Activated CD4-positive, alpha-beta memory T cell treated with anti-CD3 and anti-CD28 coated beads, Interleukin-2, amount 10 ng/mL, durations not matched to agents 7 days and 5 days (primary cell): ENCODE results near the gene TNIP1. TPM values are rescaled to one million over a fixed set of nuclear protein-coding genes. Genes with fewer than 3 reads are reported as not detected.

Source experiments
- CTCF ChIA-PET: fragments of 350-600 bp; sonication (Branson Sonifier 250); formaldehyde crosslinking; loops from one replicate; lab custom pipeline; 2021; ENCODE audit warnings: antibody characterized with exemption, inconsistent platforms; lab: Charles Lee
- POLR2A ChIA-PET: fragments of 350-600 bp; sonication (Branson Sonifier 250); formaldehyde crosslinking; loops from one replicate; lab custom pipeline; 2021; ENCODE audit warnings: antibody characterized with exemption; lab: Charles Lee
- DNase-seq: peaks from one replicate; pipeline ENCODE4 v3.0.0-alpha.2; 2020
- H3K27ac Mint-ChIP-seq: one replicate; pipeline ENCODE4 v1.8.0; 2021; ENCODE audit warnings: mild to moderate bottlenecking, mixed read lengths
- H3K27me3 Mint-ChIP-seq: one replicate; pipeline ENCODE4 v1.8.0; 2021; ENCODE audit warnings: mixed read lengths
- H3K36me3 Mint-ChIP-seq: one replicate; pipeline ENCODE4 v1.8.0; 2021; ENCODE audit warnings: low read depth, mixed read lengths
- H3K4me1 Mint-ChIP-seq: one replicate; pipeline ENCODE4 v1.8.0; 2021; ENCODE audit warnings: mixed read lengths
- H3K4me3 Mint-ChIP-seq: one replicate; pipeline ENCODE4 v1.8.0; 2021; ENCODE audit warnings: mild to moderate bottlenecking, mixed read lengths
- H3K9me3 Mint-ChIP-seq: one replicate; pipeline ENCODE4 v1.8.0; 2021; ENCODE audit warnings: mixed read lengths
- total RNA-seq, 2 experiments: library from RNA; stranded (reverse); gene quantifications; one replicate each; pipeline ENCODE4 v1.2.3, GENCODE V29; 2021

Gene TNIP1
- total RNA-seq, 2 experiments from 2014 or later: 188 to 201 TPM

DNA sequence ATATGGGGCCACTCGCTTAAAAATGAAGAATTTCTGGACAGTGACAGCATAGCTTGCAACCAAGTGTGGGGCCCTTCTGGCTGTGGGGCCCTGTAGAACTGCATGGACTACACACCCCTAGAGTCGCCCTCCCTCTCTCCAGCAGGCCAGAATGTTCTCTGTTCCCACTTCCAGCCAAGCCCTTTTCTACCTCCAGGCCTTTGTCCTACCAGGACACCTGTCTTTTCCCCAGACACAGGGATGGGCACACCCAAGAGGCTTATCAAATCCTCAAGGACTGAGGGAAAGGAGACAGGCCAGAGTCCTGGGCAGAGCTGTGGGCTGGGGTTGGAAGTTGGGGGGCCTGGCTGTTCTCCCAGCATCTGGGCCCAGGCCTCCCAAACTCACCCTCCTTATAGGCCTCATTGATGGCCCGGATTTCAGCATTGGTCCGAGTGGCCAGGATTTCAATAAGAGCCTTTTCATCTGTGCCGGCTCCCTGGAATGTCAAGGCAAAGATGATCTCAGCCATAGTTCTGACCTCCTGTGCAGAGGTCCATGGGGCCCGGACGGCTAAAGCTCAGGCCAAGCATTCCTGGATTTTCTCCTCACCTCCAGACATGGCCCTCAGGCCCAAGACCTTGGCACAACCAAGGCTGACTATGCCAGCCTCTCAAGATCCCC, 38.2 kb upstream of the TNIP1 start:
- no peak for DNase-seq
- Mint-ChIP-seq H3K4me1 (peaks cover under 1% of the 10 kb centered on the region), H3K4me3 (no peak overlapping the region), H3K9me3 (no peaks in the 10 kb centered on the region), H3K36me3 (peaks cover 79% of the 10 kb centered on the region), H3K27me3 (no peaks in the 10 kb centered on the region), H3K27ac (no peak overlapping the region)
- ChIA-PET CTCF (interaction anchor here (6.6 to 8.1 kb wide), 2 partner anchors 47 to 69 kb away, joined by 107 to 173 read pairs; no protein-coding TSS in a partner anchor), POLR2A (no interaction called here)

DNA sequence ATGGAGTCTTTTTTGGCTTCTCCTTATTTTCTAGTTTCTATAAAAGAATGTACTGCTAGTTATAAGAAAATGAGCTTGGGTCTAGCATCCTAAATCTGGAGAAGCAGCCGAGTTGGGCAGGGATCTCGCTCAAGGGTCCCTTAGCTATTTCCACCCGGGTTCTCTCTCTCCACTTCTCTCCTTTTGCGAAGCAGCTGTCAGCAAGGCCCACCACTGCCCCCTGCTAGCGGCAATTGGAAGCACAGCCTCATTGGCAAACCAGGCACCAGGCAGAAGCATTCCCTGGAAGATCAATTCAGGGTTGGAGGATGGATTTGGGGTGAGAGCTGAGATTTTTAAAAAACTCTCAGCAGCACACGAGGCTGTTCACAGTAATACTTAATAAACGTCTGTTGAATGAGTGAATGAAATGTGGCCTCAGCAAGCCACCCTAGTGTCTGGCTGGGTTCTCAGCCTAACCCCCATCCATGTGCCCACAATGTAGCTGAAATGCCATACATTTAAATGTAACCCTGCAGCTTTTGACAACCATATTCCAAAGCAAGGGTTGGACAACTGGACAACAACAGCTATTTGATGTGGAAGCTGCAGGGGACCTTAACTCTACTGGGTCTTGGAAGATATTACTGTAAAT, 34.6 kb upstream of the TNIP1 start:
- Mint-ChIP-seq H3K27ac (no peak overlapping the region), H3K36me3 (peaks cover 61% of the 10 kb centered on the region)
- POLR2A ChIA-PET: interaction anchor here (0.7 to 3.8 kb wide), 18 partner anchors 8 to 137 kb away, joined by 3 to 22 read pairs (median 4); partner anchors contain the start of gene GM2A

DNA sequence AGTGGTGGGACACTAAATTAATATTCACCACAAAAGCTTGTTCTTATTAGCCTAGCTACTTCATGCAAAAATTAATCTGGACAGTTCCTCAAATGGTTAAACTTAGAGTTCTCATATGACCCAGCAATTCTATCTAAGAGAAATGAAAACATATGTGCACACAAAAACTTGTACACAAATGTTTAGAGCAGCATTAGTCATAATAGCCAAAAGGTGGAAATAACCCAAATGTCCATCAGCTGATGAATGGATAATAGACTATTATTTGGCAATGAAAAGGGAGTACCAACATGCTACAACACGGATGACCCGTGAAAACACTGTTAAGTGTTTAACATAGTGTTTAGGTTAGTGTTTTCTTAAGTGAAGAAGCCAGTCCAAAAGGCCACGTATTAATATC, 32.8 kb upstream of the TNIP1 start:
- DNase-seq: no peak
- Mint-ChIP-seq H3K27ac (no peak overlapping the region), H3K27me3 (no peaks in the 10 kb centered on the region), H3K9me3 (no peaks in the 10 kb centered on the region), H3K4me3 (no peak overlapping the region), H3K36me3 (peaks cover 63% of the 10 kb centered on the region), H3K4me1 (peaks cover 2% of the 10 kb centered on the region)
- ChIA-PET CTCF (interaction anchor here (1.6 to 8.1 kb wide), 8 partner anchors 11 to 64 kb away, joined by 3 to 173 read pairs (median 20); no protein-coding TSS in a partner anchor), POLR2A (interaction anchor here (1.0 to 3.8 kb wide), 3 partner anchors 15 to 66 kb away, joined by 3 to 22 read pairs (median 4); no protein-coding TSS in a partner anchor)

More for the DNA sequence above, 34.6 kb upstream of the TNIP1 start:
- Mint-ChIP-seq H3K9me3 (no peaks in the 10 kb centered on the region), H3K27me3 (no peaks in the 10 kb centered on the region), H3K4me3 (no peak overlapping the region), H3K4me1 (peaks cover 2% of the 10 kb centered on the region)
- CTCF ChIA-PET: interaction anchor here (0.7 to 8.1 kb wide), 44 partner anchors 8 to 658 kb away, joined by 3 to 173 read pairs (median 5); partner anchors contain the start of genes ANXA6, GM2A, GPX3 and TNIP1
- peak; percentile 71 for DNase-seq

DNA sequence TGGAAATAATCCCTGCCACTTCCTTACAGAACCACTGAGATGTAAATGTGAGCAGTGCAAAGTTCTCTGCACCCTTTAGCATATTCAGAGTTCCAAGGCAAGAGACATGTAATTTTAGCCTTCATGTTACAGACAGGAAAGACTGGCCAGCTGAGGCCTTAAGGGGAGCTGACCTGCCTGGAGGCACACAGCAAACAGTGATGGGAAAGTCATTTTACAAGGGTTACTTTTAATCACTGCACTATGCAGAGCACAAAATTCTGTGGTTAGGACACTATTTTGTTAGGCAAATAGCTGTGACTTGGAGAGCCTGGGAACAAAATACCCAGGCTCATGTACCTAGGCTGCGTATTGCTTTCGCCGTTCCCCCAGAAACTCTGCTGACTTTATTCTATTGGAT, 30.2 kb upstream of the TNIP1 start:
- ChIA-PET CTCF (interaction anchor here (1.0 to 1.5 kb wide), 4 partner anchors 16 to 62 kb away, joined by 3 to 5 read pairs (median 4); no protein-coding TSS in a partner anchor), POLR2A (no interaction called here)
- H3K27ac Mint-ChIP-seq: no peak overlapping the region
- H3K4me3 Mint-ChIP-seq: no peak overlapping the region
- no peak for DNase-seq
- H3K36me3 Mint-ChIP-seq: peaks cover 69% of the 10 kb centered on the region
- H3K4me1 Mint-ChIP-seq: peaks cover 2% of the 10 kb centered on the region
- no peaks in the 10 kb centered on the region for H3K27me3 Mint-ChIP-seq
- no peaks in the 10 kb centered on the region for H3K9me3 Mint-ChIP-seq

DNA sequence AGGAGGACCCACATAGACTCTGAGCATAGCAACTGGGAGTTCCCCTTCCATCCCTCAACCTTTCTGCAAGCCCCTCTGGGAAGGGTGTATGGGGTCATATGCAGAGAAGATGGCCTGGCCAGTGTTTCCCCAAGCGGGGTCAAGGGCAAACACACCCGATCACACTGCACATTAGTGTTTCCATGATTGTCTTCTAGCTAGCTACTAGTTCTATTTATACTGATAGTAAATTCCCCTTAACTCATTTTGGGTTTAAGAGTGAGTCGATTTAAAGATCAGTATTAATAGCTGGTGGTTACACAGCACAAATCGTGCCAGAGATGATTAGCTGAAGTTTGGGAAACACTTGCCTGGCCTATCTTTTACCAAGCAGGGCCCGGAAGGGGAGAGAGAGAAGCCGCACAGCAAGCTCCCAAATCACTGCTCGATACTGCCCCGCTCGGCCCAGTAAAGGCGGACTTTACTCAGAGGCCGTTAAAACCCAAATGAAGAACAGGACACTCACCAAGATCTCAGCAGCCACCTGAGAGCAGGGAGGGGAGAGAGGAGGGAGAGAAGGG, 29.4 kb upstream of the TNIP1 start:
- peaks cover 2% of the 10 kb centered on the region for H3K4me1 Mint-ChIP-seq
- CTCF ChIA-PET: interaction anchor here (1.0 to 1.5 kb wide), 6 partner anchors 15 to 62 kb away, joined by 3 to 5 read pairs (median 4); no protein-coding TSS in a partner anchor
- DNase-seq: no peak
- H3K9me3 Mint-ChIP-seq: no peaks in the 10 kb centered on the region
- no peak overlapping the region for H3K27ac Mint-ChIP-seq
- POLR2A ChIA-PET: interaction anchor here (1.1 kb wide), 1 partner anchor 11 kb away, joined by 3 read pairs; no protein-coding TSS in a partner anchor
- peaks cover 72% of the 10 kb centered on the region for H3K36me3 Mint-ChIP-seq
- no peak overlapping the region for H3K4me3 Mint-ChIP-seq
- H3K27me3 Mint-ChIP-seq: no peaks in the 10 kb centered on the region

DNA sequence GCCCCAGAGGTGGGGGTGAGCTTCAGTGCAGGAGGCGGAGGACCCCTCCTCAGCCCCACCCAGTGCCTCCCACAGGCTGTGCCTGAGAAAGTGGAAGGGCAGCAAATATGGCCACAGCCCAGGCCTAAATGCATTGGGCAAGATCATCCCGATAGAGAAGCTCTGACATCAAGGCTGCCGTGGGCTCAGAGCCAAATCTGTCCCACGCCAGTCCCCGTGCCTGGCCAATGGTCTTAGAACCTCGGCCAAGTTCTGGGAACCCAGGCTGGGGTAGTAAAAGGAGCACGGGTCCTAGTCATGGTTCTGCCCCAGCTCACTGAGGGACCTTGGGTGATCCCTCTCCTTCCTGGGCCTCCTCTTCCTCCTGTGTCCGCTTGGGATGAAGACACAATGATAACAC, 27.7 kb upstream of the TNIP1 start:
- peaks cover 77% of the 10 kb centered on the region for H3K36me3 Mint-ChIP-seq
- H3K27me3 Mint-ChIP-seq: no peaks in the 10 kb centered on the region
- H3K27ac Mint-ChIP-seq: no peak overlapping the region
- no peak overlapping the region for H3K4me3 Mint-ChIP-seq
- no peaks in the 10 kb centered on the region for H3K9me3 Mint-ChIP-seq
- ChIA-PET CTCF (interaction anchor here (1.6 kb wide), 1 partner anchor 57 kb away, joined by 3 read pairs; no protein-coding TSS in a partner anchor), POLR2A (interaction anchor here (1.4 kb wide), 1 partner anchor 28 kb away, joined by 3 read pairs; the partner anchor contains the start of gene TNIP1)
- H3K4me1 Mint-ChIP-seq: no peaks in the 10 kb centered on the region
- DNase-seq: no peak

DNA sequence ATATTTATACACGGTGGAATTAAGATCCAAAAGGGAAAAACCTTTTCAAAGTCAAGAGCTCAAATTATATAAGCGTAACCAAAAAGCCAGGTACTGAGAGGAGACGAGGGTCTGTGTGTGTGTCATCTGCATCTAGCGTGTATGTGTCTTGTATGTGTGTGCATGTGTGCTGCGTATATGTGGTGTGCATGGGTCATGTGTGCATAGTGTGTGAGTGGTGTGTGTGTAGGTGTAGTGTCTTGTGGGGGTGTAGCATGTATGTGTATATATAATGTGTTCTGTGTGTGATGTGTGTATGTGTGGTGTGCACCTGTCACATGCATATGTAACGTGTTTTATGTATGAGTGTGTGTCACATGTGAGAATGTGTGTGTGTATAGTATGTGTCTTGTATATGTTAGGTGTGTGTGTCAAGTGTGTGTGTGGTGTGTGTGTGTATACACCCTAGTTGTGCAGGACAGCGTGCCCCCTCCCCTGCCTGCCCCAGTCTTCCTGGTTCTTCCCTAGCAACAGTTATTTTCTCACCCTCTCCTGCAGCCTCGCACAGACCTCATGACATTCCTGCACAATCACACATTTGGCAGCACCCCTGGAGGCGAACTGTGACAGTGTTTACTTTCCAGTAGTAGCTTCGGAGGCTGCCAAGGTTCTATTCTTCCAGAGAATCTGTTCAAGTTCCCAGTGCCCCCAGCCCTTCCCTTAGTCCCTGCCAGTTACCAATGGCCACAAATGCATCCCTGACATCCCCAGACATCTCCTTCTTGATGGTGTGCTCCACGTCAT, 27.1 kb upstream of the TNIP1 start:
- no peak overlapping the region for H3K27ac Mint-ChIP-seq
- H3K27me3 Mint-ChIP-seq: no peaks in the 10 kb centered on the region
- H3K9me3 Mint-ChIP-seq: no peaks in the 10 kb centered on the region
- H3K4me1 Mint-ChIP-seq: no peaks in the 10 kb centered on the region
- H3K36me3 Mint-ChIP-seq: peaks cover 82% of the 10 kb centered on the region
- CTCF ChIA-PET: interaction anchor here (1.6 kb wide), 1 partner anchor 56 kb away, joined by 3 read pairs; no protein-coding TSS in a partner anchor
- no peak for DNase-seq
- no peak overlapping the region for H3K4me3 Mint-ChIP-seq
- POLR2A ChIA-PET: interaction anchor here (1.4 kb wide), 1 partner anchor 28 kb away, joined by 3 read pairs; the partner anchor contains the start of gene TNIP1

DNA sequence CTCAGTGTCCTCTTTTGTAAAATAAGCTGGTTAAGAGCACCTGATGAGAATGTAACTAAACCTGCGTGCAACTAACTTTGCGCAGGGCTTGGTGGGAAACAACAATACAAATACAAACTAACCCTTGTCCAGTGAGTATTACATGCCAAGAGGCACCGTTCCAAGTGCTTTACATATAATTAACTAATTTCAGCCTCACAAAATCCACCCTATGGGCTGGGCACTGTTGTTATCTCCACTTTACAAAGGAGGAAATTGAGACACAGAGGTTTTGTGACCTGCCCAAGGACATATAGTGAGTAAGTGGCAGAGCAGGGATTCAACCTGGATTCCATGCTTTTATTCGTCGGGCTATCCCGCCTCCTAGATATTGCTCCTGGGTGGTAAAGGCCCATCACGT, 26.2 kb upstream of the TNIP1 start:
- Mint-ChIP-seq H3K4me1 (no peaks in the 10 kb centered on the region), H3K36me3 (peaks cover 83% of the 10 kb centered on the region), H3K27me3 (no peaks in the 10 kb centered on the region), H3K27ac (no peak overlapping the region), H3K4me3 (no peak overlapping the region), H3K9me3 (no peaks in the 10 kb centered on the region)
- CTCF ChIA-PET: interaction anchor here (0.7 to 3.9 kb wide), 2 partner anchors 8 to 56 kb away, joined by 3 to 17 read pairs; no protein-coding TSS in a partner anchor
- POLR2A ChIA-PET: no interaction called here
- DNase-seq: no peak

DNA sequence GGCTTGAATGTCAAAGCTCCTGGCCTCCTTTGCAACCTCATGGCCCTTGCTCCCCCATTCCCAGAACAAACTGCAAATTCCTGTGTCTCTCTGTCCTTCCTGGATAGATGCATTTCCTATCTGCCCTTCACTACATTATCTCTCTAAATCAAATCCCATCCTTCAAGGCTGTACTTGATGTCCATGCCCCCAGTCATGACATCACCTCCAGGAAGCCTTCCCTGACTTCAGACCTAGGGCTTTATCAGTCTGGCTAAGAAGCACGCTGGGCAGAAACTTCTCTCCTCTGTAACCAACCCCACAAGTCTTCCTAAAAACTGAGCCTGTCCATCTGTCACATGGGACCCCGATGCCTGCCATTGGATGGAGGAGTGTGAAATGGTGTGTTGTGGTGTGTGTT, 25.7 kb upstream of the TNIP1 start:
- no peaks in the 10 kb centered on the region for H3K27me3 Mint-ChIP-seq
- ChIA-PET CTCF (interaction anchor here (3.9 kb wide), 1 partner anchor 9 kb away, joined by 17 read pairs; no protein-coding TSS in a partner anchor), POLR2A (interaction anchor here (1.5 kb wide), 1 partner anchor 9 kb away, joined by 5 read pairs; no protein-coding TSS in a partner anchor)
- H3K36me3 Mint-ChIP-seq: peaks cover 88% of the 10 kb centered on the region
- no peak overlapping the region for H3K27ac Mint-ChIP-seq
- H3K4me1 Mint-ChIP-seq: peaks cover 4% of the 10 kb centered on the region
- no peaks in the 10 kb centered on the region for H3K9me3 Mint-ChIP-seq
- no peak for DNase-seq
- H3K4me3 Mint-ChIP-seq: no peak overlapping the region

DNA sequence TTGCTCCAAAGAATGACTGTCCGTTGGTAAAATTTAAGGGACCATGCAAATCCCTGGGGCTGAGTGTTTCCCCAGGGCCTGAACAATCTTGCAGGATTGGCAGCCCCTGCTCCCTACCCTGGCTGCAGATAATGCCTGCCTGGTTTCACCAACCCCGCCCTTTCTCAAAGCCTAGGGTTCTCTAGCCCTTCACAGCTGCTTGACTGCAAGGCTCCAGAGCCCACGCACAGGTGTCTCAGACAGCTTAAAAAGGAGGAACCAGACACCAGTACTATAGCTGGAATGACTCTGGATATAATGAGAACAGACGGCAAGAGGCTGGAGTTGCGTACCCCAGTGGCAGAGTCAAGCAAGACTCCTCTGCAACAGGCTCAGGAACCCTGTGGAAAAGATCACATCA, 25.2 kb upstream of the TNIP1 start:
- H3K27ac Mint-ChIP-seq: no peak overlapping the region

DNA sequence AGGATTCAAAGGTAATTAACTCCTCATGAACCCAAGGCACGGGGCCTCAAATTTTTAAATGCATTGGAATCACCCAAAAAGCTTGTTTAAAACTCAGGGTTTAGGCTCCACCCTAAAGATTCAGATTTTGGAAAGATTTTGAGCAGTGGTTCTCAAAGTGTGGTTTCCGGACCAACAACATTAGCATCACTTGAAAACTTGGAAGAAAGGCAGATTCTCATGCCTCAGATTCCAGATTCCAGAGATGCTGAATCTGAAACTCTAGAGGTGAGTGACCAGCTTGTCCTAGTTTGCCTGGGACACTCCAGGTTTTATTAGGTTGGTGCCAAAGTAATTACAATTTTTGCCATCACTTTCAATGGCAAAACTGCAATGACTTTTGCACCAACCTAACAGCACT, 24.7 kb upstream of the TNIP1 start:
- Mint-ChIP-seq H3K9me3 (no peaks in the 10 kb centered on the region), H3K27me3 (no peaks in the 10 kb centered on the region), H3K27ac (no peak overlapping the region), H3K4me3 (no peak overlapping the region), H3K36me3 (peaks cover 92% of the 10 kb centered on the region), H3K4me1 (peaks cover 8% of the 10 kb centered on the region)
- POLR2A ChIA-PET: interaction anchor here (0.6 to 1.5 kb wide), 5 partner anchors 10 to 1464 kb away, joined by 3 to 5 read pairs (median 3); no protein-coding TSS in a partner anchor
- DNase-seq: no peak
- CTCF ChIA-PET: interaction anchor here (3.9 kb wide), 1 partner anchor 10 kb away, joined by 17 read pairs; no protein-coding TSS in a partner anchor

More for the DNA sequence above, 25.2 kb upstream of the TNIP1 start:
- Mint-ChIP-seq H3K36me3 (peaks cover 91% of the 10 kb centered on the region), H3K27me3 (no peaks in the 10 kb centered on the region), H3K4me1 (peaks cover 4% of the 10 kb centered on the region), H3K4me3 (no peak overlapping the region), H3K9me3 (no peaks in the 10 kb centered on the region)
- CTCF ChIA-PET: interaction anchor here (3.9 kb wide), 1 partner anchor 9 kb away, joined by 17 read pairs; no protein-coding TSS in a partner anchor
- POLR2A ChIA-PET: interaction anchor here (0.6 to 1.5 kb wide), 3 partner anchors 9 to 32 kb away, joined by 3 to 5 read pairs (median 4); no protein-coding TSS in a partner anchor
- no peak for DNase-seq
